NCI-H82 (cell line): Measurements from ENCODE around the gene PTPRT.
"Not testable (repeated sequence)": the region's sequence is repeated elsewhere in the genome, so short reads cannot be mapped to it uniquely, and the experiment has no call there.

Source experiments
- DNase-seq: peaks from one replicate; lab custom pipeline; 2025; lab: John Stamatoyannopoulos, UW

Gene PTPRT

GRCh38 chr20:42281801-42282200 lies 907.9 kb downstream of the PTPRT start:
- no peak for DNase-seq

- DNase-seq = peak; percentile 47
Measured at GRCh38 chr20:42276718-42277602, 912.7 kb downstream of the PTPRT start.

DNA sequence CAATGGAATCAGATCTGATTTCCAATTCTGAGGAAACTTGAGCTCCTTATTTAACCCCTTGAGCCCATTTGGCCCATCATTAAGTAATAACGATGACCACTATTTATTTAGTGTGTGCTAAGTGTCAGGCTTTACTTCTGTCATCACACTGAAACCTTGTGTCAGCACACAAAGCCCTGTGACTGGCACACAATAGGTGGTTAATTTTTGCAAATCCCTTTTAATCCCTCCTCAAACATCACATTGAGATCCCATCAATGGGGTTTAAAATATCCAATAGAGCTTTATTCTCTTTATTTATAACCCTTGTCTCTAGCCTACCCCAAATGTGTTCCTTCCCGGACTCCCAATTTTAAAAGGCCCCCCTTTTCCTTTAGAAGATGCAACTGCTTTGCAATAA lies 914.7 kb downstream of the PTPRT start:
- peak; percentile 81 for DNase-seq

- no peak for DNase-seq
Measured at GRCh38 chr20:42272516-42272915, 917.2 kb downstream of the PTPRT start.

DNA sequence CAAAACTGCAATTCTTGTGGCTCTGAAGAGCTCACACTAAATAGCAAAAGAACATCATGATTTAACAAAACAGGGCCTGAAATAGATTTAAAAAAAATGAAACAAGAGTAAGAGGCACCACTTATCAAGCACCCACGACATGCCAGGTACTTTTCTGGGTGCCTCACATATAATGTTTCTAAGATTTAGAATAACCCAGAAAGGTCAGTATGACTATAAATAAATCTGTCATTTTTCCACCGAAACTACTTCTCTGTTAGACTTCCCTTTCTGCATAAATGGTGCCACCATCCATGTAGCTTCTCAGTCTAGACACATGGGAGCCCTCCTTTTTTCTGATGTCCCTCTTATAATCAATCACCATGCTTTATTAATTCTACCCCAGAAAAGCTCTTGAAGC lies 919.2 kb downstream of the PTPRT start:
- DNase-seq = no peak

DNA sequence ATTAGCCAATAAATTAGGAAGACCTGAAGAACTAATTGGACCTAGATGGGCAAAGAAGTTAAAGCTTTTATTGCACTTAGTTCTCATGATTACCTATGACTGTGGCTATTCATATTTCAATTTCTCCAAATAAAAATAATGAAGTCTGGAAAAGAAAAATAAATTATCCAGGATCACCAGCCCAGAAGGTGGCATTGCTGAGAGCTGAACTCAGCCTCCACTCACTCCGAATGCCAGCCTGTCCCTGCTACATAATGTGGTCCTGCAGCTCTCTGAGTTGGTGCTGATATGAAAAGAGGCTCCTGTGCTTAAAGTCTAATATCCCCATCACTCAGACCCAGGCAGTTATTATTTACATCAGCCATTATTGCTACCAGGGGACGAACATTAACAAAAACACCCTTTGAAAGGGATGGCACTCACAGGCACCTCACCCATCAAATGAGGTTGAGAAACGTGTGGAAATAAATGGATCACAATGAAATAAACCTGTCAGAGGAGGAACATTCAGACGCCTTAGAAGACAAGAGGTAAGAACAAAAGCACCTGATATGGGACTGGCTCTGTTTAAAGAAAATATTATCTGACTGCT lies 921.8 kb downstream of the PTPRT start:
- no peak for DNase-seq

- peak; percentile 94 for DNase-seq
Measured at GRCh38 chr20:42261766-42262270, 927.9 kb downstream of the PTPRT start.

DNA sequence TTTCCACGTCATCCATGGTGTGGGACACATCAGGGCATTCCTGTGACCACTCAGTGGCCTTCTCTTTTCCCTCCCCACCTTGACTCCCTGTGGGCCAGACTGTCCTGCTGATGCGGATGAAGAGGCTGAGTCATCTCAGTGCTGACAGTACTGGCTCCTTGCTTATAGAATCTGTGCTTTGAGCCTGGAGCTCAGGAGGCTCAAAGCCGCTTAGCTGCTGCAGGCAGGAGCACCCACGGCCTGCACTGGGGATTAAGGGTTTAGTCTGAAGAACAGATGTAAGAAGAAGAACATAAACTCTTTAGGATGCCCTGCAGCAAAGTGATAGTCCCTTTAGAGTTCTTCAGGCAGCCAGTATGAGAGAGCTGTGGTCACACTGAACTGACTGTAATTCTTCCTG lies 929.5 kb downstream of the PTPRT start:
- peak; percentile 99 for DNase-seq

DNA sequence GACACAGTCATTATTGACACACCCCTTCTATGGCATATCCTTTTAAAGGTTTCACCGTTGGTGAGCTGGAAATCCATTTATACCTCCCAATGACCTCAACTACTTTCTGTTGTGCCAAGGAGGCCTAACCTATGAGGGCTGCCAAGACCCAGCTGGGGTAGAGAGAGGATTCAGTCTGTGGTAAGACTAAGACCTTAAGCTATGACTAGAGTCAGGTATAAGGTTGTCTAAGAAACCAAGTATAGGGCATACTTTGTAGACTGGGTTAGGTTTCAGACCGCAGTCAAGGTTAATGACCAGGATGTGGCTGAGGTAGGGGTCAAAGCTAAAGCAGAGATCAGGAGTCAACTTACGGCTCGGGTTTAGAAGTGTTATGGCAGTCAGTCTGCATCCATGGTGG lies 930.3 kb downstream of the PTPRT start:
- DNase-seq = peak; percentile 23

- DNase-seq = peak; percentile 11
Measured at GRCh38 chr20:42258564-42259302, 931.0 kb downstream of the PTPRT start.

- no peak for DNase-seq
Measured at GRCh38 chr20:42255821-42256220, 933.9 kb downstream of the PTPRT start.

GRCh38 chr20:42254673-42255072 lies 935.0 kb downstream of the PTPRT start:
- no peak for DNase-seq

- no peak for DNase-seq
Measured at GRCh38 chr20:42252116-42252515, 937.6 kb downstream of the PTPRT start.

GRCh38 chr20:42218621-42219374 lies 970.9 kb downstream of the PTPRT start:
- peak; percentile 89 for DNase-seq

GRCh38 chr20:42214074-42214473 lies 975.6 kb downstream of the PTPRT start:
- no peak for DNase-seq

DNA sequence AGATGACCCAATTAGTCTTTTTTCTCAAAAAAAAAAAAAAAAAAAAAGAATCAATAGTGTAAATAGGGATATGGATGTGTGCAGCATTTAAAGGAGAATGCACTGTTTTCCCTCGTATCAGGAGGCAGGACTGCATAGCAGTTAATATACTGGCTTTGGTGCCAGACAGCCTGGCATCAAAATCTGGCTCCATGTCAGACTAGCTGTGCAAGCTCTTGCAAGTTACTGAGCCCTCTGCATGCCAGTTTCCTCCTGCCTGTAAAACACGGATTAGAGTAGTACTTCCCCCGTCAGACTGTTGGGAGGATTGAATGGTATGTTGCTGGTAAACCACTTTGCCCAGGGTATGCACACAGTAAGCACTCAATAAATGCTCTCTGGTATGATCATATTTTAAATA lies 977.3 kb downstream of the PTPRT start:
- peak; percentile 9 for DNase-seq

DNA sequence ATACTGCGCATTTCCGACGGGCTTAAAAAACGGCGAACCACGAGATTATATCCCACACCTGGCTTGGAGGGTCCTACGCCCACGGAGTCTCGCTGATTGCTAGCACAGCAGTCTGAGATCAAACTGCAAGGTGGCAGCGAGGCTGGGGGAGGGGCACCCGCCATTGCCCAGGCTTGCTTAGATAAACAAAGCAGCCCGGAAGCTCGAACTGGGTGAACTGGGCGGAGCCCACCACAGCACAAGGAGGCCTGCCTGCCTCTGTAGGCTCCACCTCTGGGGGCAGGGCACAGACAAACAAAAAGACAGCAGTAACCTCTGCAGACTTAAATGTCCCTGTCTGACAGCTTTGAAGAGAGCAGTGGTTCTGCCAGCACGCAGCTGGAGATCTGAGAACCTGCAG lies 983.1 kb downstream of the PTPRT start:
- not testable (repeated sequence) for DNase-seq

- peak; percentile 66 for DNase-seq
Measured at GRCh38 chr20:42204109-42204660, 985.5 kb downstream of the PTPRT start.

DNA sequence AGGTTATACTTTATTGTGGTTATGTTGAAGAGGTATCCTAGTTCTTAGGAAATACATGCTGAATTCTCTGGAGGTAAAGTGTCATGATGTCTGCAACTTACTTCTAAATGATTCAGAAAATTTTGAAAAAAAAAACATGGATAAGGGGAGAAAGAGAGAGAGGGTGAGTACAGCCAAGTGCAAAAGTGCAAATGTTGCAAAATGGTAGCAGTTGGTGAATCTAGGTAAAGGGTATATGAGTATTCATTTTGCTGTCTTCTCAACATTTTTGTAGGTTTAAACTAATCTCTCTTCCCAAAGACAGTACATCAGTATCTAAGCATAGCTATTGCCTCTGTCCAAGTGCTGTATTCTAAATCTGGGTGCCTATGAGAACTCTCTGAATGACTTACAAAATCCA lies 992.1 kb downstream of the PTPRT start:
- no peak for DNase-seq

DNA sequence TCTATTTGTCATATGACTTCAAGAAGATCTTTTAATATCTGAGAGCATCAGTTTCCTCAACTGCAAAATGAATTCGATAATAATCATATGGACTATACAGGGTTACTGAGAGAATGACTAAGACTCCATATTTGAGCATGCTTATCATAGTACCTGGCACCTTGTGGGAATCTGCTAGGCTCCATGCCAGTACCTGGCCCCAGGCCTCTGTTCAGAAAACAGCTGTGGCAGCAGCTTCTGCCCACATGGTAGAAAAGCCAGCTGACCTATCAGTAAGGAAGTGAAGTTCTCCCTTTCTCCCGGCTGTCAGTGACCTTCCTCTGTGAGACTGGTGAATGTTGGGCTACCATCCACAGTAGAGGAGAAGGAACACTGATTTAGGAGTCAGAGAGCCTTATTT lies 996.6 kb downstream of the PTPRT start:
- no peak for DNase-seq

- DNase-seq = no peak
Measured at GRCh38 chr20:42192321-42192720, 997.4 kb downstream of the PTPRT start.
